ENCODE data around the gene KRTAP9-1. TPM values are rescaled to one million over a fixed set of nuclear protein-coding genes. Genes with fewer than 3 reads are reported as not detected.

Gene KRTAP9-1
- polyA plus RNA-seq, 1 donor from 2014 or later = not detected

DNA sequence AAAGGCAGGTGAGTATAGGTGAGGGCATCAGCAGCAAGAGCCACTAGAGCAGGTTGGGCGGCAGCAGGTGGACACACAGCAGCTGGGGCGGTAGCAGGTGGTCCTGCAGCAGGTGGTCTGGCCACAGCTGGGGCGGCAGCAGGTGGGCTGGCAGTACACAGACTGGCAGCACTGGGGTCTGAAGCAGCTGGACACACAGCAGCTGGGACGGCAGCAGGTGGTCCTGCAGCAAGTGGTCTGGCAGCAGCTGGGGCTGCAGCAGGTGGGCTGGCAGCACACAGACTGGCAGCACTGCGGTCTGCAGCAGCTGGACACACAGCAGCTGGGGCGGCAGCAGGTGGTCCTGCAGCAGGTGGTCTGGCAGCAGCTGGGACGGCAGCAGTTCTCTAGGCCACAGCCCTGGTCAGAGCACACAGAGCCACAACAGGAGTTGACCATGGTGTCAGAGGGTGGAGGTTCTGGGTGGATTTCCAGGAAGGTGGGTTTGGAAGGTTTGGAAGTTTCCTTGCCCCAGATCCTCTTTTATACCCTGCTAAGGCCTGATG, 11.9 kb upstream of the KRTAP9-1 start, which contains the start of gene KRTAP4-2:
Gene KRTAP4-2, minus strand, starts transcription at position 495 of the 545 bp plus-strand sequence. Its CDS starts 57 bp downstream, at position 438.
- Histone ChIP-seq H3K4me3 (ENCODE audit: low read length) (no peak within 1 kb of the TSS), H4K20me1 (ENCODE audit: insufficient read depth) (no peaks in the 10 kb centered on the region), H3K27ac (ENCODE audit: low read length) (no peak within 1 kb of the TSS), H3K4me2 (ENCODE audit: low read length) (no peak within 1 kb of the TSS), H2AFZ (ENCODE audit: low read depth, low read length) (no peak within 1 kb of the TSS), H3K36me3 (ENCODE audit: insufficient read depth, low read length) (no peaks in the 10 kb centered on the region), H3K9me2 (ENCODE audit: insufficient read depth, low read length) (no peaks in the 10 kb centered on the region), H3K9me3 (ENCODE audit: low read length) (no peaks in the 10 kb centered on the region), H3F3A (ENCODE audit: insufficient read depth, low read length, poor library complexity, severe bottlenecking) (no peaks in the 10 kb centered on the region), H3K79me2 (replicated peaks; ENCODE audit: insufficient read depth, low read length) (no peaks in the 10 kb centered on the region), H3K9ac (ENCODE audit: low read length) (no peak within 1 kb of the TSS), H3K27me3 (ENCODE audit: insufficient read depth, low read depth, low read length) (no peaks in the 10 kb centered on the region)
- TF ChIP-seq, protein P1, sequence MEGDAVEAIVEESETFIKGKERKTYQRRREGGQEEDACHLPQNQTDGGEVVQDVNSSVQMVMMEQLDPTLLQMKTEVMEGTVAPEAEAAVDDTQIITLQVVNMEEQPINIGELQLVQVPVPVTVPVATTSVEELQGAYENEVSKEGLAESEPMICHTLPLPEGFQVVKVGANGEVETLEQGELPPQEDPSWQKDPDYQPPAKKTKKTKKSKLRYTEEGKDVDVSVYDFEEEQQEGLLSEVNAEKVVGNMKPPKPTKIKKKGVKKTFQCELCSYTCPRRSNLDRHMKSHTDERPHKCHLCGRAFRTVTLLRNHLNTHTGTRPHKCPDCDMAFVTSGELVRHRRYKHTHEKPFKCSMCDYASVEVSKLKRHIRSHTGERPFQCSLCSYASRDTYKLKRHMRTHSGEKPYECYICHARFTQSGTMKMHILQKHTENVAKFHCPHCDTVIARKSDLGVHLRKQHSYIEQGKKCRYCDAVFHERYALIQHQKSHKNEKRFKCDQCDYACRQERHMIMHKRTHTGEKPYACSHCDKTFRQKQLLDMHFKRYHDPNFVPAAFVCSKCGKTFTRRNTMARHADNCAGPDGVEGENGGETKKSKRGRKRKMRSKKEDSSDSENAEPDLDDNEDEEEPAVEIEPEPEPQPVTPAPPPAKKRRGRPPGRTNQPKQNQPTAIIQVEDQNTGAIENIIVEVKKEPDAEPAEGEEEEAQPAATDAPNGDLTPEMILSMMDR (IDR thresholded peaks at IDR 0.05; ENCODE audit: poor library complexity, severe bottlenecking) = no peak
- TF ChIP-seq POLR2AphosphoS5 (IDR thresholded peaks at IDR 0.05) (no peak), TAF1 (IDR thresholded peaks at IDR 0.05; ENCODE audit: low read depth) (no peak), MXI1 (conservative IDR thresholded peaks at IDR 0.05; ENCODE audit: poor library complexity, severe bottlenecking) (no peak), EZH2 (IDR thresholded peaks at IDR 0.05; ENCODE audit: borderline replicate concordance, insufficient read depth, low read length, poor library complexity, severe bottlenecking) (no peak), SMC3 (conservative IDR thresholded peaks at IDR 0.05; ENCODE audit: poor library complexity) (no peak), EP300 (conservative IDR thresholded peaks at IDR 0.05; ENCODE audit: poor library complexity, severe bottlenecking) (no peak), RAD21 (conservative IDR thresholded peaks at IDR 0.05) (no peak)
- TF ChIP-seq, protein P2, sequence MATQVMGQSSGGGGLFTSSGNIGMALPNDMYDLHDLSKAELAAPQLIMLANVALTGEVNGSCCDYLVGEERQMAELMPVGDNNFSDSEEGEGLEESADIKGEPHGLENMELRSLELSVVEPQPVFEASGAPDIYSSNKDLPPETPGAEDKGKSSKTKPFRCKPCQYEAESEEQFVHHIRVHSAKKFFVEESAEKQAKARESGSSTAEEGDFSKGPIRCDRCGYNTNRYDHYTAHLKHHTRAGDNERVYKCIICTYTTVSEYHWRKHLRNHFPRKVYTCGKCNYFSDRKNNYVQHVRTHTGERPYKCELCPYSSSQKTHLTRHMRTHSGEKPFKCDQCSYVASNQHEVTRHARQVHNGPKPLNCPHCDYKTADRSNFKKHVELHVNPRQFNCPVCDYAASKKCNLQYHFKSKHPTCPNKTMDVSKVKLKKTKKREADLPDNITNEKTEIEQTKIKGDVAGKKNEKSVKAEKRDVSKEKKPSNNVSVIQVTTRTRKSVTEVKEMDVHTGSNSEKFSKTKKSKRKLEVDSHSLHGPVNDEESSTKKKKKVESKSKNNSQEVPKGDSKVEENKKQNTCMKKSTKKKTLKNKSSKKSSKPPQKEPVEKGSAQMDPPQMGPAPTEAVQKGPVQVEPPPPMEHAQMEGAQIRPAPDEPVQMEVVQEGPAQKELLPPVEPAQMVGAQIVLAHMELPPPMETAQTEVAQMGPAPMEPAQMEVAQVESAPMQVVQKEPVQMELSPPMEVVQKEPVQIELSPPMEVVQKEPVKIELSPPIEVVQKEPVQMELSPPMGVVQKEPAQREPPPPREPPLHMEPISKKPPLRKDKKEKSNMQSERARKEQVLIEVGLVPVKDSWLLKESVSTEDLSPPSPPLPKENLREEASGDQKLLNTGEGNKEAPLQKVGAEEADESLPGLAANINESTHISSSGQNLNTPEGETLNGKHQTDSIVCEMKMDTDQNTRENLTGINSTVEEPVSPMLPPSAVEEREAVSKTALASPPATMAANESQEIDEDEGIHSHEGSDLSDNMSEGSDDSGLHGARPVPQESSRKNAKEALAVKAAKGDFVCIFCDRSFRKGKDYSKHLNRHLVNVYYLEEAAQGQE (IDR thresholded peaks at IDR 0.05; ENCODE audit: borderline replicate concordance) = no peak

DNA sequence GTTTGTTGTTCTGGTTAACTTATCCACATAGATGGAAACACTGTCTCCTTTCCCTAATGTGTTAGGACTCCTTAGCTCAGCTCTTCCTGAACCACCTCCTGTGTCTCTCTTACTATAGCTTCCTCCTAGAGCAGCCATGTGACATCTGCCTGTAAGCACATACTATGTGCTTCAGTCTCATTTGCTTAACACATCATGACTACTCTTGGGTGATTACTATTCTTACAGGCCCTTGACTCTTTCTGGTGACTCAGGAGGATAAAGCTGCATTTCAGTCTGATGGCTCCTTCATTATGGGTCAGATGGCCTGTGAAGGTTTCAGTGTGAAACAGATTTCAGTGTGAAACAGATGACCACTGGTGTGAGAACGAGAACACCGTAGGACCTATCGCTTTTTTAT, 11.3 kb upstream of the KRTAP9-1 start:
- no peak overlapping the region for H3K9ac ChIP-seq (ENCODE audit: low read length)
- no peaks in the 10 kb centered on the region for H3K9me2 ChIP-seq (ENCODE audit: insufficient read depth, low read length)
- no peaks in the 10 kb centered on the region for H3K27me3 ChIP-seq (ENCODE audit: insufficient read depth, low read depth, low read length)
- no peaks in the 10 kb centered on the region for H3K79me2 ChIP-seq (replicated peaks; ENCODE audit: insufficient read depth, low read length)
- no peak overlapping the region for H3K4me3 ChIP-seq (ENCODE audit: low read length)
- no peaks in the 10 kb centered on the region for H4K20me1 ChIP-seq (ENCODE audit: insufficient read depth)
- no peak overlapping the region for H3K4me2 ChIP-seq (ENCODE audit: low read length)
- H3K36me3 ChIP-seq (ENCODE audit: insufficient read depth, low read length) = no peaks in the 10 kb centered on the region
- no peak overlapping the region for H3K27ac ChIP-seq (ENCODE audit: low read length)
- H2AFZ ChIP-seq (ENCODE audit: low read depth, low read length) = no peak overlapping the region
- no peaks in the 10 kb centered on the region for H3F3A ChIP-seq (ENCODE audit: insufficient read depth, low read length, poor library complexity, severe bottlenecking)
- no peak for TF ChIP-seq TAF1 (IDR thresholded peaks at IDR 0.05; ENCODE audit: low read depth)
- TF ChIP-seq EP300 (conservative IDR thresholded peaks at IDR 0.05; ENCODE audit: poor library complexity, severe bottlenecking) = no peak
- TF ChIP-seq, protein P1 (IDR thresholded peaks at IDR 0.05; ENCODE audit: poor library complexity, severe bottlenecking) = no peak
- TF ChIP-seq POLR2AphosphoS5 (IDR thresholded peaks at IDR 0.05) = no peak
- TF ChIP-seq, protein P2 (IDR thresholded peaks at IDR 0.05; ENCODE audit: borderline replicate concordance) = no peak
- no peak for TF ChIP-seq RAD21 (conservative IDR thresholded peaks at IDR 0.05)
- no peak for TF ChIP-seq SMC3 (conservative IDR thresholded peaks at IDR 0.05; ENCODE audit: poor library complexity)
- H3K9me3 ChIP-seq (ENCODE audit: low read length) = no peaks in the 10 kb centered on the region
